GM18858 (cell line): ENCODE results near the gene ARL2BP.
"Not testable (repeated sequence)": the region's sequence is repeated elsewhere in the genome, so short reads cannot be mapped to it uniquely, and the experiment has no call there.

Source experiments
- ATAC-seq: cut with Tn5 transposase; IDR thresholded peaks from one replicate; pipeline ENCODE4 v1.9.1; 2021; ENCODE audit not compliant: unreplicated experiment

Gene ARL2BP

DNA sequence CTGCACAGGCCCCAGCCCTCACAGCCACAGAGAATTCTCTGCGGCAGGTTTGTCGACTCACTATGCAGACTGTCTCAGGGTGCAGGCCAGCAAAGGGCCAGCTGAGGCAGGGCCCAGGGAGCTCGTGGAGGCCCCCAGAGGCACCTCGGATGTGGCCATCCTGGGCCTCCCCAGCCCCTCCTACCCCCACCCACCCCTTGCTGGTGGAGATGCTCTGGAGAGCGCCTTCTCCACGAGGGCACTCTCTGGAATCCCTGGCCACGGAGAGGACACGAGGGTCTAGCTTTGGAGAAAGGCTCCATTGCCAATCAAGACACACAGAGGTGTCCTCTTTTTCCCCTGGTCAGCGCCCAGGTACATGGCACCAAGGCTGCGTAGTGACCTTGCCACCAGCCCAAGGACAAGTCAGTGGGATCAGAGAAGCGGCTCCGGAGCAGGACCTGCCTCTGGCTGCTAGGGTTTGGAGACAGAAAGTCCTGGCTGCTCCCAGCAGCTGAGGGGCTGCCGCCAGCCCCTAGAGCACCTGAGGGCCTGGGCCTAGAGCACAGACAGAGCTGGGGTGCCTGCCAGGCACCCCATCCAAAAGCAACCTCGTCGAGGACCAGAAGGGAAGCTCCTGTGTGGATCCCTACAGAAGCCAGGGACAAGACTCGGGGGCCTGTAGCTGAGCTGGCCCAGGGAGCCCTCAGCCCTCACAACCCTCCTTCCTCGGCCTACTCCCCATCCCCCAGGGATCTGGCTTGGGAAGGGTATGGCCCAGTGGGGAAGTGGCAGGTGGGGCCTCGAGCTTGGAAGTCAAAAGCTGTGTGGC lies 18.7 kb downstream of the ARL2BP start:
- no peak for ATAC-seq

DNA sequence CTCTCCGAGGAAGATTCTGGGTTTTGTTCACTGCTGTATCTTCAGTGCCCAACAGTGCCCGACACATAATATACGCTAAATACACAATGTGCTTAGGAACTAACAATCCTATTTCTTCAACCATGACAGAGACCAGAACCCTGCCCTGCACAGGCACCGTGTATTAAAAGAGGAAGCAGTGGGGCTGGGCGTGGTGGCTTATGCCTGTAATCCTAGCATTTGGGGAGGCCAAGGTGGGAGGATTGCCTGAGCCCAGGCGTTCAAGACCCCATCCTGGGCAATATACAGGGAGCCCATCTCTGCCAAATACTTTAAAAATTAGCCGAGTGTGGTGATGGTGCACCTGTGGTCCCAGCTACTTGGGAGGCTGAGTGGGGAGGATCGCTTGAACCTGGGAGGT lies 19.3 kb downstream of the ARL2BP start:
- no peak for ATAC-seq

DNA sequence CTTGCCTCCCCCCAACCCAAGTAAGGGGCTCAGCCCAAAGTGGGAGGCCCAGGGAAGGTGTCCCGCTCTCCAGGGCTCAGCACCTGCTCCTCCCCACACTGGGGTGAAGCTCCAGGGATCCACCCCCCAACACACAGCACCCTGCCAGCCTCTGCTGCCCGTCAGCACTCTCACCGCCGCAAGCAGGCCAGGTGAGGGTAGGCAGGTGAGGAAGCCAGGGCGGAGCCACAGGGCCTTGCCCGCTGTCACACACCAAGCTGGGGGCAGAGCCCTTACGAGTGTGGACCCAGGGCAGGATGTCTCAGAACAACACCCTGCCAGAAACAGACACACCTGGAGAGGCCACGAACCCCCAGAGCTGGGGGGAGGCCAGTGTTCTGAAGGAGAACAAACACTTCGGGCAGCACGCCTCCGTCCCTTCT lies 19.9 kb downstream of the ARL2BP start:
- no peak for ATAC-seq

DNA sequence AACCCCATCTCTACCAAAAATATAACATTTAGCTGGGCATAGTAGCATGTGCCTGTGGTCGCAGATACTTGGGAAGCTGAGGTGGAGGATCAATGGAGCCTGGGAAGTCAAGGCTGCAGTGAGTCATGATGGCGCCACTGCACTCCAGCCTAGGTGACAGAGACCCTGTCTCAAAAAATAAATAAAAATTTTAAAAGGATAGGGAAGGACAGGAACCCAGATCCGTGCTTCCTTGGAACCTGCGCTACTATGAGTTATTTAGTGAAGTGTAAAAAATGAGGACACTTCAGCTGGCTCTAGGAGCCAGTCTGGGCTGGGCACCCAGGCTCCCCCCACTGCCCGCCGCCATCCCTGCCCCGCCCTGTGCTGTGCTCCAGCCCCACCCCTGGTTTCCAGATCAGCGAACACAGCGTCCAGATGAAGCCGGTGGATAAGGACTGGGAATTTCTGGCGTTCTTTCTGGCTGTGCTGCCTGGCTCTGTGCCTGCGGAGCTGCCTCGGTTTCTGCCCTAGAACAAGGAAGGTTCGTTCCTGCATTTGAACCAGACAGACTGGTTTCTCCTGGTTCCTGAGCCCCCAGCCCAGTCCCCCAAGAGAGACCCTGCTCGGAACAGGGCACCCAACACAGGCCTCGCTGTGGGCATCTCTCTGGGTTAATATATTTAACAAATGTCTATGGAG lies 20.9 kb downstream of the ARL2BP start:
- ATAC-seq = no peak

DNA sequence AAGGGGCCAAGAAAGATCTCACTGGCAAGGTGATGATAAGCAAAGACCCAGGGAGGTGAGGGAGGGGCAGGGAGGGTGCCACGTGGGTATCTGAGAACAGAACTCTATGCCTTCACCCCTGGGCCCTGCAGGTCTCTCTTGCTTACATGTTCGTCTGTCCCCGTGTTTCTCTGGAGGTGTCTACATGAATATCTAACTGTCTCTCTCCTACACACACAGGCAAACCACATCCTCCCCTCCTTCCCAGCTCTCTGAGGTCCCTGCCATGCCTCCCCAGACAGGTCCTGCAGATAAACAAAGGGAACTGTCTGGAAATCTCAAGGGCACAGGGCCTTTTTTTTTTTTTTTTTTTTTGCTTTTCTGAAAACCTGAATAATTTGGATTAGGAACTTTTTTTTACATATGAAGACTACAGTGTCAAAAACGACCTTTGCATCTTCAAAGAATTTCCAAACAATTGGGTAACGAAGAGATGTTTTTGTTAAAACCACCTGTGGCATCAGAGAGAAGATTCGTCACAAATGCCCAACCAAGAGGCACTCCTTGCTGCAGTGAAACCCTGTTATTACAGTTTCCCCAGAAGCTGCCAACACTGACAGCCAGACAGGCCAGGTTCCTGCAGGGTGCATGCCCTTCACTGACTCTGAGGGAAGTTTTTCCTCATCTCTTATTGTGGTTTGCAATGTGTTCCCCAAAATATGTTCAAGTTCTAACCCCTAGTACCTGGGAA lies 21.6 kb downstream of the ARL2BP start:
- no peak for ATAC-seq

DNA sequence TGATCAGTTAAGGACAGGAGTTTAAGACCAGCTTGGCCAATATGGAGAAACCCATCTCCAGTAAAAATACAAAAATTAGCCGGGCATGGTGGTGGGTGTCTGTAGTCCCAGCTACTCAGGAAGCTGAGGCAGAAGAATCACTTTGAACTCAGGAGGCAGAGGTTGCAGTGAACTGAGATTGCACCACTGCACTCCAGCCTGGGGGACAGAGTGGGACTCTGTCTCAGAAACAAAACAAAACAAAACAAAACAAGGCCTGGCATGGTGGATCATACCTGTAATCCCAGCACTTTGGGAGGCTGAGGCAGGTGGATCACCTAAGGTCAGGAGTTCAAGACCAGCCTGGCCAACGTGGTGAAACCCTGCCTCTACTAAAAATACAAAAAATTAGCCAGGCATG lies 22.3 kb downstream of the ARL2BP start:
- ATAC-seq = not testable (repeated sequence)

DNA sequence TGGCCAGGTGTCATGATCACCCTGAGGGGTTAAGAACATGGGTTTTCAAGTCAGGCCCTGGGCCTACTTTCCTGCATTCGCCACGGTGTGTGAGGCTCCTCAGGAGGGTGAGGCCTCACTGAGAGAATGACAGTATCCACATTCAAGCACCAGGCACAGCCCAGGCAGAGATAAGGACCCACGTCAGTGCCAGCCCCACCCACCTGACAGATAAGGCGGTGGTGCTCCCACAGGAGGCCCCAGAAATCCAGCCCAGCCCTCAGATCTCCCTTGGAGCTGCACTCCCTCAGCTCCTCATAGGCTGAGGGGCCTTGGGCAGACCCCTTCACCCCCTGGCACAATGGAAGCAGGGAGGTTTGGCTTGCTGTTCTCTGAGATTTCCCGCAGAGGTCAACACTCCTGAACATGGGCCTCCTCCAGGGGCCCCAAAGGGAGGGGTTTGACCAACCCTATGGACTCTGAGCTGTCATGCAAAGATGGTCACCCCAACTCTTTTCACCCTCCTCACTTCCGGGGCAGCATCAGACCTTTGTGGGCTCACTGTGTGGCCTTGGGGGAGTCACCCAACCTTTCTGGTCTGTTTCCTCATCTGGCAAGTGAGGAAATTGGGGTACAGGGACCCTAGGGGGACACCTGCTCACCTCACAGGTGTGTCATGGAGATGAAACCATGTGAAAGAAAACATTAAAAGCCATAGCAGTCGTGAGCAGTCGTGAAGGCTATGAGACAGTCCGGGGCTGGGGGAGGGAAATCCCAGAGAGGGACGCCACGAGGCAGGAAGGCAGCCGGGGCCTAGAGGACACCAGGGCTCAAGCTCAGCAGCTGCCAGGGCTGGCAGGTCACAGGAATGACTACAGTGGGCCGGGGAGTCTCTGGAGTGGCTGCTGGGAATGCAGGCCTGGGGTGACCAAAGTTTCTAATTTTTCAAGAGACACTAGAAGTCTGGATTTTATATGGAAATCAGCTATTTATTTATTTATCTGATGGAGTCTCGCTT lies 24.0 kb downstream of the ARL2BP start:
- no peak for ATAC-seq

DNA sequence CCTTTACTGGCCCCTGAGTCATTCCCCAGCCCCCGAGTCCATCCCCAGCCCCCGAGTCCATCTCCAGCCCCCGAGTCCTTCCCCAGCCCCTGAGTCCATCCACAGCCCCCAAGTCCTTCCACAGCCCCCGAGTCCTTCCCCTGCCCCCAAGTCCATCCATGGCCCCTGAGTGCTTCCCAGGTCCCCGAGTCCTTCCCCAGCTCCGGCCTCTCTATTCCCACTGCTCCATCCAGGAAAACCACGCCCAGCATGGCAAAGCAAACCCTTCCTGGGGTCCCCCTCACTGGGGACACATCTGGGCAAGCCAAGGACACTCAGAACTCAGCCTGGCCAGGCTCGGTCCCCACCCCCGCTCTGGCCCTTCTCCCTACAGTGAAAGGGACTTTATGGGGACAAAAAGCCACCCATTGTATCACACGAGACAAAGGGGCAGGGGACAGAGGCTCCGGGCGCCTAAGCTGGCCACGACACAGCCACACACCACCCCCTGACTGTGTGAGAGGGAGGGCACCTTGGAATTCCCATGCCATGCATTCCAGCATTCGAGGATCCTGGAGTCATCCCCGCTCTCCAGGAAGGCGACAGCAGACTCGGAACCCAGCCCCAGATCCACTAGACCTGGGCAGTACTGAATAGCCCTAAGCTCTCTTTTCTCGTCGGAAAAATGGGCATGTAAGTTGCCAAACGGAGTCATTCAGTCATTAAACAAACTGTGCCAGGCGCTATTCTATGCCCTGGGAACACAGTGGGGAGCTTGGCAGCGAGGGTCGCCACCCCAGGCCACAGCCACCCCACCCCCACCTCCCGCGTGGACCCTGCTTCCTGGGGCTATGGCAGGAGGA lies 25.4 kb downstream of the ARL2BP start:
- no peak for ATAC-seq

DNA sequence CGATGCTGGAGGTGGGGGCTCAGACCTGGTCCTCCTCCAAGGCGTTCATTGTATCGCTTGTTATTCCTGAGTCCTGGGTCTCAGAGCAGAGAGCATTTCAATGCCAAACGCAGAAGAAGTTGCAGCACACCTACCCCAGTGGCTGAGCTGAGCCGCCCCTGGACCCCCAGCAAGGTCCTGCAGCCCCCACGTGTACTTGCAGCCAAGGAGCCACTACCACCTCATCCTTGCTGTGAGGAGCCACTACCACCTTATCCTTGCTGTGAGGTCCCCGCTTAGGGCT lies 25.9 kb downstream of the ARL2BP start:
- ATAC-seq = no peak

DNA sequence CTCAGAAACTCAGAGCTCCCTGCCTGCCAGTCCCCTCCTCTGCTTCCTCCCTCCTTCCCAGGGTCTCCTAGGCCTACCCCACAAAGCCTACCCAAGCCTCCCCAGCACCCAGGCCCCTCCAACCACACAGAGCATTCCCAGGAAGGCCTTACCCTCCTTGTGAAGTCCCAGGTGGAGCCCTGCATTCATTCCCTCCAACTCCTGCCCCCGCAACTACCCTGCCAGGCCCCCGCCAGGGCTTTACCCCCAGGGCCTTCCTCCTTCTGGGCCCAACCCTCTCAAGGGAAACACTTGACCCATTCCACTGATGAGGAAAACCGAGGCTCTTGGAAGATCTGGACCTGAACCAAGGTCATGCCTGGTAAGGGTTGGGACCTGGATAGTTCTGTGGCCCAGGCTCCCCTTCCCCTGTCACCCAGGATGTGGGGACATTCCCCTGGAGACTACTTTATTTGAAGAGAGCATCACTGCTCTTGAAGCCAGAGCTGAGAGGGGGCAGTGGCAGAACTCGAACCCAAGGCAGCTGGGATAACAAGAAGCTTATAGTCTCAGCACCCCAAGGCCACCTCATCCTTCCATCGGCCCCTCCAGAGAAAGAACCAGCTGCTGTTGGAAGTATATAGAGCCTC lies 26.9 kb downstream of the ARL2BP start:
- no peak for ATAC-seq

DNA sequence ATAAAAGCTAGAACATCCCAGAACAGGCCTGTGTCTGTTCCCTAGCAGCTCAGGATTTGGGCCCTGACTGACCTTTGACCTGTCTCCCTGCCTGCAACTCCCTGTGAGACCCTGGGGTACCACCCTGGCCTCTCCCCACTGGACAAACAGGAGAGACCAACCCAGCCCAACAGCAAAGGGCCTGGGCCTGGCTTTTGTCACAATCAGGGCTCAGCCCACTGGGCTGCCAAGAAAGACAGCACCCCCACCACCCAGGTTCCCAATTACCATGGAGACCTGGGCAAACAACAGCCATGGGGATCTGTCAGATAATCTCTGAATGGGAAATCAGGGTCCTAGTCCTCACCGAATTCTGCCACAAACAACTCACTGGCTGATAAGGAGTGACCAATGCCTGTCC lies 28.3 kb downstream of the ARL2BP start:
- no peak for ATAC-seq

DNA sequence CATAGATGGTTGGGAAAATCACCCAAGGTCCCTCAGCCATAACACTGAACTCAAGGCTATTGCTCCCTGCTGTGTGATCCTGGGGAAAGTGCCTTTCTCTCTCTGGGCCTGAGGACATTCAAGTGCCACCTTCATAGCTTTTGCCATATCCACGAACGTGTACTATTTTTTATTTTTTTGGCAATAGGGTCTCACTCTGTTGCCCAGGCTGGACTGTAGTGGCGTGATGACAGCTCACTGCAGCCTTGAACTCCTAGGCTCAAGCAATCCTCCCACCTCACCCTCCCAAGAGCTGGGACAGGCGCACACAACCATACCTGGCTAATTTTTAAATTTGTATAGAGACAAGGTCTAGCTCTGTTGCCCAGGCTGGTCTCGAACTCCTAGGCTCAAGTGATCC lies 28.8 kb downstream of the ARL2BP start:
- no peak for ATAC-seq

DNA sequence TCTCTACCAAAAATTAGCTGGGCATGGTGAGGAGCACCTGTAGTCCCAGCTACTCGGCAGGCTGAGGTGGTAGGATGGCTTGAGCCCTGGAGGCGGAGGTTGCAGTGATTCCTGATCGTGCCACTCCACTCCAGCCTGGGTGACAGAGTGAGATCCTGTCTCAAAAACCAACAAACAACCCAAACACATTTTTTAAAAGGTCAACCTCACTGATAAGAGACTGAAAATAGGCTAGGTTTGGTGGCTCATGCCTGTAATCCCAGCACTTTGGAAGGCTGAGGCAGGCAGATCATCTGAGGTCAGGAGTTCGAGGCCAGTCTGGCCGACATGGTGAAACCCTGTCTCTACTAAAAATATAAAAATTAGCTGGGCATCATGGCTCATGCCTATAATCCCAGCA lies 30.9 kb downstream of the ARL2BP start:
- ATAC-seq = not testable (repeated sequence)

DNA sequence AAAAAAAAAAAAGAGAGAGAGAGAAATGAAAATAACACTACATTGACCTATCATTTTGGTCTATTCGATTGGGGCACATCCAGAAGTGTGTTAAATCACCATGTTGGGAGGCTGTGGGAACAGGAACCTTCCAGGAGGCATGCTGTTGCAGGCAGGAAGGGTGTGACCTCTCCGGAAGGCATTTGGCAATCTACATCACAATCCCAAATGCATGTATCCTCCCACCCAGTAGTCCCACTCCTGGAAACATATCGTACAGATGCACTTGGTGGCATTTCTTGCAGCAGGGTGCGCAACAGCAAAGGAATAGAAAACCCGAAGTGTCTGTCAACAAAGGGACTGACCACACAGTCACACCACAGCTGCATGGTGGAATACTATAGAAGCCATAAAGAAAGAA lies 31.5 kb downstream of the ARL2BP start:
- ATAC-seq = no peak

DNA sequence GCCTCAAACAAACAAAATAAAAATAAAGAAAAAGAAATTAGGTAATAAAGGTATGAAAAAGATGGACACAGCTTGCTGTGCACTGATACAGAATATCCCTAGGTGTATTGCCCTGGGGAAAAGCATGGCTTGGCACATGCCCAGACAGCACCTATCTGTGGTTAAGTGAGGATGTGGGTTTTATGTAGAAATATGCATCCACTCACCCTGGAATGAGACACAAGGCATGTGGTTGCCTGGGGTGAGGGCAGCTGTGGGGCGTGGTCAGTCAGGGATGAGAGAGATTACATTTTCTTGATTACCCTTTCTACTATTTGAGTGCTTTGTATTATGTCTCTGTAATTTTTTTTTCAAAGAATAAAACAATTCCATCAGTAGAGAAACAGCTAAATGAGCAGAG lies 32.5 kb downstream of the ARL2BP start:
- no peak for ATAC-seq

DNA sequence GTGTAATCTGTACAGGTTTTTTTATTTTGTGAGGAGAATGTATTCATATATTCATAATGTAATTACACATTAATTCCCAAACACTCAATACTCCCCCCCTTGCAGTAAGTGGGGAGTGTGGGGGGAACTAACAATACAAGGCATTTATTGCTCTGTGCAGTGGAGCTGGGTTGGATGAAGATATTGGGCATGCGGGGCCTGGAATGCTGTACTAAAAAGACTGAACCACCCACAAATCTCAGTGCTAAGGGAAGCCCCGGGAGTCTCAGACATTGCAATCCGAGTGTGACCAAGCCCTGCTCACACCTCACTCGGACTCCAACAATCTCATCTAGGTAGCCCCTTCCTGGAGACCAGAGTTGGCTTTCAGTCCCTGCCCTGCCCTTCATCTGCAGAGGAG lies 33.4 kb downstream of the ARL2BP start:
- no peak for ATAC-seq

DNA sequence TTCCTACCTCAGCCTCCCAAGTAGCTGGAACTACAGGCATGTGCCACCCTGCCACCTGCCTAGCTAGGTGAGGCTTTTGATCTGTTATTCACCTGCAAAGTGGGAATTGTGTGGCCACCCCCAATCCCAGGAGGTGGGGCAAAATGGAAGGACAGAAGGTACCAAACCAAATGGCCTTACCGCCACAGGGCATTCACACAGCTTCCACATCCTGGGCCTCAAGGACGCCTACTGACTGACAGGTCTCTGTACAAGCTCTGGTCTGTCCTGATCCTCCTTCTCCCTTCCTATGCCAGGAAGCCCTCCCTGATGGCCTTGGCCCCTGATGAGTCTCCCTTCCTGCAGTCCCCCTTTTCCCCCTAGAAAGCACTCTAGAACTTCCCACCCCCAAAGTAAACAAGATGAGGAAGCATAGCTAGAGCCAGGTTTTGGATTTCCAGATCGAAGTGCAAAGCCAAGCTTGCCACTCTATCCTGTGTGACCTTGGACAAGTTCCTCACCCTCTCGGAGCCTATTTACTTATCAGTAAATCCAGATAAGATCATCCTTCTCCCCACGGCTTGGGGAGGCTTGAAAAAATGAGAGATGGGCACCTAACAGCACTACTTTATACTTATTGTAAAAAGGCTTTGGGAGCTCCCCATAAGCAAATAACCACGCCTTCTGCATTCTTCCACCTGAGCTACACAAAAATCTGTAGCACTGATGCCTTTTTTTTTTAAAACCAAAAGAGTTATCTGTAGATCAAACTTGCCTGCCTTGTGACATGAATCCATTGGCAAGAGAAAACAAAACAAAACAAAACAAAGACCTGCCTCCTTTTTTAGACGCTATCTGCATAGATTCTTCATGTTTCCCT lies 35.0 kb downstream of the ARL2BP start:
- no peak for ATAC-seq

DNA sequence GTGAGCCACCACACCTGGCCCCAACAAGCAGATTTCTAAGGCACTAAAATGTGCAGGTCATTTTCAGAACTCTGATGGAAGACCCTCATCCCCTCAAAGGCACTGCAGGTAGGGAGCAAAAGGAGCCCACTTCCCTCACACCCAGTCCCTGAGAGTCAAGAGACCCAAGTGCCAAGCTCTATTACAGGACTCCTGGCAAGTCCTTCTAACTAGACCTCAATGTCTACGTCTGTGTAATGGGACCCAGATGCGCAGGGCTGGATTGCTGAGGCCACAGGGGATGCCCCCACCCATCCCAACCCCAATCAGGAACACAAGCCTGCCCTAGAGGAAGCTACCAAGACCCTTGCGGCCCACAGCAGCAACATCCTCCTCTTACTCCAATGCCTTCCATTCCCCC lies 36.7 kb downstream of the ARL2BP start:
- ATAC-seq = no peak
